IMR-90 (cell line): Measurements from ENCODE around the gene CAP2. TPM values are rescaled to one million over a fixed set of nuclear protein-coding genes. Genes with fewer than 3 reads are reported as not detected.
A peak's percentile ranks its signal among the peaks of the same experiment; 100 is the strongest.

Experiments used
- ATAC-seq: fragments of 200-7000 bp; cut with Tn5 transposase; 2 replicates; pipeline ENCODE4 v1.9.1; 2020; ENCODE audit warnings: low read depth, mild to moderate bottlenecking, moderate library complexity
- BruUV-seq: library from RNA; stranded (reverse); fragments of 400-500 nt; replicated peaks from 2 replicates; lab custom pipeline; 2021; lab: Mats Ljungman, UMichigan
- CTCF ChIA-PET: fragments of 300-600 bp; formaldehyde crosslinking; extraction: SDS; loops from one replicate; lab custom pipeline; 2021; ENCODE audit warnings: antibody characterized with exemption; lab: Yijun Ruan, JAX
- POLR2A ChIA-PET: fragments of 300-600 bp; sonication (Branson Sonifier 250); formaldehyde crosslinking; loops from one replicate; lab custom pipeline; 2022; ENCODE audit warnings: antibody characterized with exemption; ENCODE audit not compliant: unreplicated experiment; lab: Charles Lee
- DNase-seq: peaks from one replicate; pipeline ENCODE4 v3.0.0; 2013
- H2AFZ ChIP-seq: replicated peaks from 2 replicates; pipeline ENCODE3; 2013; ENCODE audit warnings: low read length, mild to moderate bottlenecking; ENCODE audit not compliant: poor library complexity
- H2AK5ac ChIP-seq: 2 replicates; pipeline ENCODE4 v1.6.1; 2013; ENCODE audit warnings: low read depth, low read length, inconsistent platforms
- H2AK9ac ChIP-seq: replicated peaks from 2 replicates; pipeline ENCODE3; 2013; ENCODE audit warnings: mild to moderate bottlenecking, low read depth, low read length, moderate library complexity; ENCODE audit not compliant: poor library complexity
- H2BK120ac ChIP-seq: 2 replicates; pipeline ENCODE4 v1.6.1; 2013; ENCODE audit warnings: low read depth, low read length, inconsistent platforms
- H2BK15ac ChIP-seq: 3 replicates; pipeline ENCODE4 v1.6.1; 2013; ENCODE audit warnings: low read depth, low read length, inconsistent platforms
- H2BK20ac ChIP-seq: 2 replicates; pipeline ENCODE4 v1.6.1; 2013; ENCODE audit warnings: low read depth, mild to moderate bottlenecking, inconsistent platforms, low read length, moderate library complexity
- H2BK5ac ChIP-seq: 2 replicates; pipeline ENCODE4 v1.6.1; 2013; ENCODE audit warnings: mild to moderate bottlenecking, low read depth, low read length, inconsistent platforms; ENCODE audit not compliant: poor library complexity, severe bottlenecking
- H3K14ac ChIP-seq: replicated peaks from 2 replicates; pipeline ENCODE4 v1.6.1; 2013; ENCODE audit warnings: low read depth, low read length, inconsistent platforms
- H3K18ac ChIP-seq: 2 replicates; pipeline ENCODE4 v1.6.1; 2013; ENCODE audit warnings: low read depth, low read length, control low read depth
- H3K23ac ChIP-seq: 2 replicates; pipeline ENCODE4 v1.6.1; 2013; ENCODE audit warnings: low read depth, low read length, inconsistent platforms
- H3K27ac ChIP-seq: 2 replicates; pipeline ENCODE4 v1.5.1; 2013; ENCODE audit warnings: mild to moderate bottlenecking, control low read depth, low read length; ENCODE audit not compliant: insufficient read depth
- H3K27me3 ChIP-seq: 2 replicates; pipeline ENCODE4 v1.6.1; 2013; ENCODE audit warnings: low read length; ENCODE audit not compliant: control insufficient read depth, insufficient read depth
- H3K36me3 ChIP-seq: 2 replicates; pipeline ENCODE4 v1.6.1; 2013; ENCODE audit warnings: low read length, mixed read lengths; ENCODE audit not compliant: control insufficient read depth, insufficient read depth
- H3K4ac ChIP-seq: 2 replicates; pipeline ENCODE4 v1.6.1; 2013; ENCODE audit warnings: low read depth, low read length, inconsistent platforms
- H3K4me1 ChIP-seq: 2 replicates; pipeline ENCODE4 v1.6.1; 2013; ENCODE audit warnings: low read length, mixed read lengths; ENCODE audit not compliant: control insufficient read depth, insufficient read depth
- H3K4me2 ChIP-seq: 2 replicates; pipeline ENCODE4 v1.6.1; 2013; ENCODE audit warnings: low read depth, mild to moderate bottlenecking, control low read depth, low read length, moderate library complexity
- H3K4me3 ChIP-seq: 2 replicates; pipeline ENCODE4 v1.5.1; 2013; ENCODE audit warnings: low read depth, mild to moderate bottlenecking, control low read depth, low read length, moderate library complexity; ENCODE audit not compliant: insufficient read depth
- H3K56ac ChIP-seq: 2 replicates; pipeline ENCODE4 v1.6.1; 2013; ENCODE audit warnings: low read length, inconsistent platforms; ENCODE audit not compliant: insufficient read depth; ENCODE audit errors: extremely low read depth
- H3K79me1 ChIP-seq, 2 experiments: 2 replicates each; pipeline ENCODE4 v1.6.1; 2013; ENCODE audit warnings: low read length in 2 of 2, inconsistent platforms in 1 of 2, low read depth in 1 of 2
- H3K9ac ChIP-seq: 2 replicates; pipeline ENCODE4 v1.6.1; 2013; ENCODE audit warnings: low read depth, low read length, control low read depth
- H3K9me1 ChIP-seq: 2 replicates; pipeline ENCODE4 v1.6.1; 2013; ENCODE audit warnings: low read length, inconsistent platforms; ENCODE audit not compliant: insufficient read depth
- H3K9me3 ChIP-seq: 2 replicates; pipeline ENCODE4 v1.6.1; 2013; ENCODE audit warnings: low read length; ENCODE audit not compliant: control insufficient read depth, insufficient read depth
- H4K20me1 ChIP-seq: 2 replicates; pipeline ENCODE4 v1.6.1; 2013; ENCODE audit warnings: low read length, inconsistent platforms; ENCODE audit not compliant: insufficient read depth
- H4K5ac ChIP-seq: 2 replicates; pipeline ENCODE4 v1.6.1; 2013; ENCODE audit warnings: mild to moderate bottlenecking, low read depth, low read length, control low read depth
- H4K8ac ChIP-seq, 2 experiments: 2 replicates each; pipeline ENCODE4 v1.6.1; 2013; ENCODE audit warnings: low read depth in 2 of 2, low read length in 2 of 2, control low read depth in 1 of 2, inconsistent platforms in 1 of 2
- H4K91ac ChIP-seq: 2 replicates; pipeline ENCODE4 v1.6.1; 2013; ENCODE audit warnings: low read depth, low read length, inconsistent platforms; ENCODE audit not compliant: insufficient read depth
- MAZ ChIP-seq: IDR thresholded peaks from 2 replicates; pipeline ENCODE4 v1.6.1; 2012; ENCODE audit warnings: low read depth, mild to moderate bottlenecking, low read length, improper control_type of control experiment, moderate library complexity, borderline replicate concordance
- SMC3 ChIP-seq: fragments of 150-350 bp; IDR thresholded peaks from 2 replicates; pipeline ENCODE4 v1.6.1; 2016; ENCODE audit warnings: low read depth, mild to moderate bottlenecking, antibody characterized with exemption, low read length, moderate library complexity
- USF2 ChIP-seq: fragments of 150-350 bp; IDR thresholded peaks from 2 replicates; pipeline ENCODE4 v1.6.1; 2017; ENCODE audit warnings: mild to moderate bottlenecking, antibody characterized with exemption, low read length, low read depth
- WGBS, 2 experiments: methylation state at CpG; one replicate each; pipeline versions ENCODE4 v1.1.5 to v1.1.7; 2013; ENCODE audit warnings: missing lambda C conversion rate in 2 of 2; ENCODE audit not compliant: insufficient read length in 1 of 2; ENCODE audit errors: extremely low coverage in 2 of 2; 5-methylcytosine and 5-hydroxymethylcytosine counted together
- dilution Hi-C: fragments of 300-500 bp; cut with HindIII; formaldehyde crosslinking; loops from one replicate; pipeline ENCODE4 v1.14.3; 2018; ENCODE audit warnings: low sequenced_read_pairs; ENCODE audit not compliant: unreplicated experiment
- in situ Hi-C: fragments of 300-500 bp; cut with MboI; formaldehyde crosslinking; loops from 3 replicates; pipeline ENCODE4 v1.14.3; 2019; ENCODE audit warnings: low sequenced_read_pairs, inconsistent platforms, mixed read lengths
- intact Hi-C: fragments of 100-400 bp; cut with micrococcal nuclease; formaldehyde crosslinking; loops from 2 replicates; pipeline ENCODE4 v1.10.0; 2022
- polyA plus RNA-seq, 3 experiments: library from polyadenylated mRNA; depleted of rRNA; stranded (reverse); fragments of >200 nt; gene quantifications; 2 replicates each; pipeline ENCODE4 v1.2.3, GENCODE V29; 2012; ENCODE audit warnings: low replicate concordance in 1 of 3
- total RNA-seq: library from RNA; depleted of rRNA; stranded (reverse); fragments of >200 nt; gene quantifications from 2 replicates; pipeline ENCODE4 v1.2.3, GENCODE V29; 2012

Gene CAP2
- total and polyA plus RNA-seq, 2 of the 4 experiments (the other 2 are of a cell fraction) = 14.5 to 27.5 TPM

GRCh38 chr6:17583811-17584210 lies 190.4 kb downstream of the CAP2 start:
- H3K4me3 ChIP-seq = no peak overlapping the region
- ChIA-PET CTCF (interaction anchor here (0.6 to 1.4 kb wide), 13 partner anchors 12 to 677 kb away, joined by 3 to 5 read pairs (median 3); partner anchors contain the start of gene FAM8A1), POLR2A (no interaction called here)
- dilution Hi-C loops (no loop called here), intact Hi-C loops (loop anchor here (1.0 to 2.0 kb wide), 3 partner anchors 191 to 428 kb away; partner anchors contain the start of genes CAP2 and RBM24), in situ Hi-C loops (loop anchor here (10.0 kb wide), 1 partner anchor 299 kb away; the partner anchor contains the start of gene RBM24)
- H3K4ac ChIP-seq = no peak overlapping the region
- no peak overlapping the region for H3K23ac ChIP-seq
- BruUV-seq = no TSS peak
- peak overlapping the region; percentile 53; the same call in 1 of the 2 replicates for H3K4me2 ChIP-seq
- H3K4me1 ChIP-seq = peaks cover 2% of the 10 kb centered on the region; the same call in 1 of the 2 replicates
- no peaks in the 10 kb centered on the region for H3K36me3 ChIP-seq
- no peak overlapping the region for H4K5ac ChIP-seq
- H2BK20ac ChIP-seq = no peak overlapping the region
- 0 out of 2 replicates have a peak, but pooled peaks cover 2% of the 10 kb centered on the region for H3K9me1 ChIP-seq
- H3K27ac ChIP-seq = no peak overlapping the region
- no peak overlapping the region for H2AK9ac ChIP-seq
- ATAC-seq (peak; percentile 38), DNase-seq (peak; percentile 59)
- H3K79me1 ChIP-seq = no peaks in the 10 kb centered on the region
- no peak overlapping the region for H3K14ac ChIP-seq
- H2BK5ac ChIP-seq = no peak overlapping the region
- no peak overlapping the region for H3K56ac ChIP-seq
- no peak overlapping the region for H3K9ac ChIP-seq
- no peak overlapping the region for H2AFZ ChIP-seq
- TF ChIP-seq USF2 (no peak), SMC3 (no peak), MAZ (no peak)
- no peak overlapping the region for H2BK120ac ChIP-seq
- H3K9me3 ChIP-seq = no peaks in the 10 kb centered on the region
- H4K8ac ChIP-seq = no peak overlapping the region
- no peak overlapping the region for H4K91ac ChIP-seq
- H3K18ac ChIP-seq = no peak overlapping the region
- H3K27me3 ChIP-seq = no peaks in the 10 kb centered on the region
- H2AK5ac ChIP-seq = no peak overlapping the region
- H2BK15ac ChIP-seq = no peak overlapping the region
- H4K20me1 ChIP-seq = no peaks in the 10 kb centered on the region
- 20% methylated on average over 3 of the region's 5 CpGs; no CpG with 5 or more reads in 1 of the 2 experiments for WGBS, 2 experiments
